GM21515 (cell line): Measurements from ENCODE around the gene STEAP4.

Experiments used
- ATAC-seq: cut with Tn5 transposase; IDR thresholded peaks from one replicate; pipeline ENCODE4 v1.9.1; 2021; ENCODE audit not compliant: unreplicated experiment

The STEAP4 gene

DNA sequence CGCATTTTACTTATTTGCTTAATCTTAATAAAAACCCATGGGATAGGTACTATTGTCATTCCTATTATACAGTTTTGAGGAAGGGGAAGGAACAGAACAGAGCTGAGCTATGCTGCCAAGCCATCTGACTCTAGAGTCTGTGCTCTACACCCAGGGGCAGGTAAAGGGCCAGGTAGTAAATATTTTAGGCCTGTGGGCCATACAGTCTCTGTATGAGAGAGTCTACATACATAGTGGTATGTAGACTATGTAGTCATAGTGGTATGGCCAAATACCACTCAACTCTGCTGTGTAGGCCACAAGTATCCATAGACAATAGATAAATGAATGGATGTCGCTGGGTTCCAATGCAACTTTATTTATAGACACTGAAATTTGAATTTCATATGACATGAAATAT is 83.4 kb downstream of the STEAP4 start:
- no peak for ATAC-seq
